ENCODE data around the gene CCP110.

The CCP110 gene

DNA sequence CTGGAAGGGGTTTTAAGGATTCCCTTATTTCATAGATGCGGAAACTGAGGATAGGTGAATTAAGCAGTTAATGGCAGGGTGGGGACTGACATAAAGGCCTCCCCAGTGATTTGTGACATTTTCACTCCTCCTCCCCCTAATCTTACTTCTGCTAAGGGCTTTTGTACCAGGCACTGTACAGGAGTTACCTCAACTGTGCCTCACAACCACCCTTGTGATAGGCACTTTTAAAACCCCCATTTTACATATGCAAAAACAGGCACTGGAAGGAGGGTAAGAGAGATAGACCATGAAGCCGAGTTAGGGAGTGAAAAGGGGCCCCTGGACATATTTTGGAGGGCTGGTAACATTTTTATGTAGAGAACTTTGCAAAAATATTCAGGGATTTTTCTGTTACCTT lies 982 bp upstream of the CCP110 start:
- DNase-seq (ENCODE audit: low spot score): no peak
- no peak for TF ChIP-seq CTCF (conservative IDR thresholded peaks at IDR 0.05; ENCODE audit: low read depth)
- ChIA-PET POLR2A (ENCODE audit: low non-redundant PET) (no interaction called here), CTCF (no interaction called here)
- H3K27ac ChIP-seq: peak overlapping the region; percentile 40; the same call in 1 of the 2 replicates

DNA sequence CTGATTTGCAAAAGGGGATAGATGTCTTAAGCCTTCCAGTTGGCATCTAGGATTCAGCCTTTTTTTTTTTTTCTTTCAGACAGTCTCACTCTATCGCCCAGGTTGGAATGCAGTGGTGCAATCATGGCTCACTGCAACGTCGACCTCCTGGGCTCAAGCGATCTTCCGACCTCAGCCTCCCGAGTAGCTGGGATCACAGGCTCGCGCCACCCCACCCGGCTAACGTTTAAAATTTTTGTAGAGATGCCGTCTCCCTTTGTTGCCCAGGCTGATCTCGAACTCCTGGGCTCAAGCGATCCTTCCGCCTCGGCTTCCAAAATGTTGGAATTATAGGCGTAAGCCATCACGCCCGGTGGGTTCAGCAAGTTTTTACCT lies 571 bp upstream of the CCP110 start:
- no peak for TF ChIP-seq CTCF (conservative IDR thresholded peaks at IDR 0.05; ENCODE audit: low read depth)
- peak overlapping the region; percentile 40; the same call in 1 of the 2 replicates for H3K27ac ChIP-seq
- POLR2A ChIA-PET (ENCODE audit: low non-redundant PET): no interaction called here
- DNase-seq (ENCODE audit: low spot score): no peak
- CTCF ChIA-PET: no interaction called here

GRCh38 chr16:19524356-19524615 lies 544 bp downstream of the CCP110 start:
- TF ChIP-seq CTCF (conservative IDR thresholded peaks at IDR 0.05; ENCODE audit: low read depth): no peak
- DNase-seq (ENCODE audit: low spot score): peak; percentile 17
- POLR2A ChIA-PET (ENCODE audit: low non-redundant PET): no interaction called here
- peak overlapping the region; percentile 79 for H3K27ac ChIP-seq
- CTCF ChIA-PET: interaction anchor here (0.6 to 1.1 kb wide), 4 partner anchors 15 to 436 kb away, joined by 3 to 5 read pairs (median 4); no protein-coding TSS in a partner anchor

DNA sequence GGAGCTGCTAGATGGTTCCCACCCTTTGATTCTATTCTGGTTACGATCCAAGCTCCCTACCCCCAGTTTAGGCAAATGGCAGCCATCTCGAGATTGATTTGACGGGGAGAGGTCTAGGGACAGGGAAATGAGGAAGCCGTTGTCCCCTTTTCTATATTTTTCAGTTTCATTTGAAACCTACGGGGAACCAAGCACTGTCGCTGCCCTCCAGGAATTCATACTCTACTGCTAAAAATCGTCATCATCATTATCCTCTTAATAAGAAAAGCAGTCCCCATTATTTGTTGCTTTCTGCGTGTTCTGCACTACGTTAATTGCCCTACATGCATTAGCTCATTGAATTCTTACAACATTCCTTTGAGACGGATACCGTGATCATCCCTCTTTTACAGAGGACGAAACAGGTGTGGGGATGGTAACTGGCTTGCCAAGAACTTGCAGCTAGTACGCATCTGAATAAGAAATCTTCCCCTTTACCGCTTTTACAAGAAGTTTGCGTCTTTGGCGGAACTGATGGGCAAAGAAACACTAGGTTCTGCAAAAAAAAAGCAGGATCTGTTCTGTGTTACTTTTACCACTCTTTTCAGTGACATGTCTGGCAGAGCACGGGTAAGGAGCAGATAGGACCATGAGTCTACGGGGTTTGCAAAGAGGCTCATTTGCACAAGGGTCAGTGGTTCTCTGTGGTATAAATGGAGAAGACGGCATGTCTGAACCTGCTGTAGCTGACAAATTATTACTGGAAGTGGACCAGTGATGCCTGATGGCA lies 1.1 kb downstream of the CCP110 start:
- ChIA-PET POLR2A (ENCODE audit: low non-redundant PET) (no interaction called here), CTCF (interaction anchor here (0.6 to 1.1 kb wide), 4 partner anchors 14 to 437 kb away, joined by 3 to 5 read pairs (median 4); no protein-coding TSS in a partner anchor)
- peak; percentile 32 for DNase-seq (ENCODE audit: low spot score)
- peak overlapping the region; percentile 79 for H3K27ac ChIP-seq
- no peak for TF ChIP-seq CTCF (conservative IDR thresholded peaks at IDR 0.05; ENCODE audit: low read depth)

- DNase-seq (ENCODE audit: low spot score): no peak
- ChIA-PET POLR2A (ENCODE audit: low non-redundant PET) (no interaction called here), CTCF (interaction anchor here (1.1 kb wide), 1 partner anchor 14 kb away, joined by 5 read pairs; no protein-coding TSS in a partner anchor)
- no peak for TF ChIP-seq CTCF (conservative IDR thresholded peaks at IDR 0.05; ENCODE audit: low read depth)
- H3K27ac ChIP-seq: no peak overlapping the region
Measured at GRCh38 chr16:19525385-19525723, 1.6 kb downstream of the CCP110 start.

- no peak for TF ChIP-seq CTCF (conservative IDR thresholded peaks at IDR 0.05; ENCODE audit: low read depth)
- H3K27ac ChIP-seq: no peak overlapping the region
- no peak for DNase-seq (ENCODE audit: low spot score)
- CTCF ChIA-PET: interaction anchor here (1.0 kb wide), 1 partner anchor 19 kb away, joined by 3 read pairs; no protein-coding TSS in a partner anchor
- POLR2A ChIA-PET (ENCODE audit: low non-redundant PET): no interaction called here
Measured at GRCh38 chr16:19527161-19527560, 3.4 kb downstream of the CCP110 start.
